Esophagus squamous epithelium (tissue), 5 donors: ENCODE data around the gene SOX6. TPM values are rescaled to one million over a fixed set of nuclear protein-coding genes. Genes with fewer than 3 reads are reported as not detected.

ENCODE experiments used
- DNase-seq: peaks from one replicate; lab custom pipeline; 2025; lab: John Stamatoyannopoulos, UW
- H3K27ac ChIP-seq, 4 donors: fragments of 200-600 bp; sonication (generic); one replicate each; pipeline ENCODE4 v1.5.1; 2016 to 2019; ENCODE audit warnings: mild to moderate bottlenecking in 1 of 4
- H3K27me3 ChIP-seq, 4 donors: fragments of 200-600 bp; sonication (generic); 1 replicate in 3 of 4; 2 replicates in 1 of 4; pipeline versions ENCODE4 v1.5.1 to v1.6.0; 2017 to 2021; ENCODE audit warnings: antibody characterized with exemption in 1 of 4
- H3K36me3 ChIP-seq, 3 donors: fragments of 200-600 bp; sonication (generic); one replicate each; pipeline ENCODE4 v1.5.1; 2016 to 2019
- H3K4me1 ChIP-seq, 3 donors: fragments of 200-600 bp; sonication (generic); one replicate each; pipeline ENCODE4 v1.5.1; 2017 to 2019
- H3K4me3 ChIP-seq, 4 donors: fragments of 200-600 bp; sonication (generic); 1 replicate in 3 of 4; 2 replicates in 1 of 4; pipeline ENCODE4 v1.5.1; 2016 to 2019; ENCODE audit warnings: mild to moderate bottlenecking in 2 of 4, moderate library complexity in 1 of 4
- H3K9me3 ChIP-seq, 3 donors: fragments of 200-600 bp; sonication (generic); one replicate each; pipeline ENCODE4 v1.5.1; 2016 to 2019
- CTCF ChIP-seq, 6 experiments: fragments of 450-650 bp in 4 of 6; fragments of 200-600 bp in 2 of 6; sonication (generic) in 2 of 6; IDR thresholded peaks; one replicate each; pipeline ENCODE4 v1.5.1; 2016 to 2019; ENCODE audit warnings: antibody characterized with exemption in 6 of 6, mild to moderate bottlenecking in 4 of 6, moderate library complexity in 4 of 6
- POLR2A ChIP-seq, 4 donors: fragments of 450-650 bp; IDR thresholded peaks; one replicate each; pipeline ENCODE4 v1.6.1; 2017; ENCODE audit warnings: antibody characterized with exemption in 4 of 4, mild to moderate bottlenecking in 4 of 4, moderate library complexity in 3 of 4
- WGBS, 2 donors: methylation state at CpG; one replicate each; pipeline ENCODE4 v1.1.5; 2018; 5-methylcytosine and 5-hydroxymethylcytosine counted together
- intact Hi-C: fragments of 100-400 bp; cut with DNase I; formaldehyde crosslinking; loops from one replicate; pipeline ENCODE4 v1.15.0; 2022
- total RNA-seq, 4 donors: library from RNA; depleted of rRNA; stranded (reverse); fragments of >200 nt; gene quantifications; one replicate each; pipeline ENCODE4 v1.1.0, GENCODE V29; 2016
- donor health status: DM: yes; HTN: yes; CAD: no.

The SOX6 gene
- total RNA-seq, 4 donors from 2014 or later, result 7.8 to 16.0 (median 10.6) TPM

DNA sequence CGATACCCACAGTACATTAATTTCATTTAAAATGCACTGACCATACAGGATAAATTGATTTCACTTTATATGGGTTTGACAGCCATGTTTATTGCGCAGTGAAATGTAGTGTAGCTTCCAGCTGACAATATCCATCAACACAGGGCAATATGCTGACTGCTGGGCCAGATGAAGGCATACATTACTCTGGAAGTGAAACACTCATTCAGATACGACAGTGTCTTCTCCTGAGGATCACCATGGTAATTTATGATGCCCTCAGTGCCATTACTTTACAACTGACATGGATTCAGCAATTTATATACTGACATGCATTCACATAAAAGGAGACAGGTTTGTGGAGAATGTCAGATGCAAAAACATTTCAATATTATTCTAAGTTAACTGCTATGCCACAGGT, 365.1 kb downstream of the SOX6 start:
- 74 to 86% methylated on average over 3 of the region's 3 CpGs for WGBS, 2 donors
- intact Hi-C loops, result no loop called here
- TF ChIP-seq CTCF (IDR thresholded peaks at IDR 0.05), result no peak
- no peak for TF ChIP-seq POLR2A (IDR thresholded peaks at IDR 0.05)
- no peaks in the 10 kb centered on the region for H3K27me3 ChIP-seq
- no peaks in the 10 kb centered on the region for H3K4me1 ChIP-seq
- H3K4me3 ChIP-seq, result no peak overlapping the region
- DNase-seq, result no peak
- no peaks in the 10 kb centered on the region for H3K9me3 ChIP-seq
- no peak overlapping the region for H3K27ac ChIP-seq
- peaks cover 0 to 2% (median 0%) of the 10 kb centered on the region in 3 donors for H3K36me3 ChIP-seq

- Histone ChIP-seq H3K4me1 (no peaks in the 10 kb centered on the region), H3K27me3 (no peaks in the 10 kb centered on the region), H3K27ac (no peak overlapping the region), H3K36me3 (peaks cover 0 to 9% (median 0%) of the 10 kb centered on the region in 3 donors), H3K9me3 (no peaks in the 10 kb centered on the region), H3K4me3 (no peak overlapping the region)
- intact Hi-C loops, result no loop called here
- no peak for DNase-seq
- TF ChIP-seq CTCF (IDR thresholded peaks at IDR 0.05) (no peak), POLR2A (IDR thresholded peaks at IDR 0.05) (no peak)
- 76 to 93% methylated on average over 1 of the region's 1 CpG for whole genome bisulfite sequencing, 2 donors
Observed at GRCh38 chr11:15989685-15990084, 366.7 kb downstream of the SOX6 start.

- intact Hi-C loops, result no loop called here
- no peaks in the 10 kb centered on the region for H3K4me1 ChIP-seq
- WGBS, 2 donors, result 88 to 92% methylated on average over 6 to 14 of the region's 14 CpGs
- H3K36me3 ChIP-seq, result peaks cover 0 to 9% (median 0%) of the 10 kb centered on the region in 3 donors
- H3K9me3 ChIP-seq, result no peaks in the 10 kb centered on the region
- H3K27me3 ChIP-seq, result no peaks in the 10 kb centered on the region
- H3K4me3 ChIP-seq, result no peak overlapping the region
- TF ChIP-seq POLR2A (IDR thresholded peaks at IDR 0.05) (no peak), CTCF (IDR thresholded peaks at IDR 0.05) (peak in 2 of 6 experiments; percentile 7 to 28)
- no peak for DNase-seq
- H3K27ac ChIP-seq, result no peak overlapping the region
Observed at GRCh38 chr11:15988693-15989231, 367.6 kb downstream of the SOX6 start.

DNA sequence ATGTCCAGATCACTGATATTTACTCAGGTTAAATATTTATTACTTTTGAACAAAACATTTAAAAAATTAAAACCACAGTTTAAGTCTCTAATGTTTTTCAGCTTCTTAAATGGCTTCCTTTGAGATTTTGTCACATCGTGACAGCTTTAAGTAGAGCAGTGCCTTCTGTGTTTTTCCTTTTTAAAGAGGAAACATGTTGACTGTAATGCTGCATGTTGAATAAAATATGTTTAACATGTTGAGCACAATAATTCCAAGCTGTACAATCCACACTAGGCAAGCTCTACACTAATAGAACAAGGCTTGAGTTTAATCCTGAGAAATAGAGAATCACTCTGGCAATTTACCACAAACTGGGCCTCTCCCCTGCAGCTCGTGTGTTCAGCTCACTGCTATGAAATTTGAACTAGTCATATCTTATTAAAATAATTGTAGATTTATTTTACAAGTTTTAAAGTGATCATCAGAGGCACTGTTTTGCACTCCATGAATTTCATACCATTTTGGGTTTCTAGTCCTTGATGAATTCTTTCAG, 368.3 kb downstream of the SOX6 start:
- TF ChIP-seq CTCF (IDR thresholded peaks at IDR 0.05) (no peak), POLR2A (IDR thresholded peaks at IDR 0.05) (no peak)
- Histone ChIP-seq H3K27me3 (no peaks in the 10 kb centered on the region), H3K36me3 (peaks cover 0 to 9% (median 0%) of the 10 kb centered on the region in 3 donors), H3K9me3 (no peaks in the 10 kb centered on the region), H3K4me1 (no peaks in the 10 kb centered on the region), H3K27ac (no peak overlapping the region), H3K4me3 (no peak overlapping the region)
- no peak for DNase-seq
- intact Hi-C loops, result no loop called here
- 69 to 73% methylated on average over 2 of the region's 2 CpGs for WGBS, 2 donors

GRCh38 chr11:15987046-15987445, 369.3 kb downstream of the SOX6 start:
- TF ChIP-seq CTCF (IDR thresholded peaks at IDR 0.05), result no peak
- TF ChIP-seq POLR2A (IDR thresholded peaks at IDR 0.05), result no peak
- Histone ChIP-seq H3K36me3 (peaks cover 0 to 9% (median 0%) of the 10 kb centered on the region in 3 donors), H3K27ac (no peak overlapping the region), H3K27me3 (no peaks in the 10 kb centered on the region), H3K4me3 (no peak overlapping the region), H3K4me1 (no peaks in the 10 kb centered on the region), H3K9me3 (no peaks in the 10 kb centered on the region)
- 69 to 72% methylated on average over 5 of the region's 5 CpGs for WGBS, 2 donors
- intact Hi-C loops, result no loop called here
- no peak for DNase-seq
